Uterus (tissue), 4 donors: Measurements from ENCODE around the gene PSMD12. TPM values are rescaled to one million over a fixed set of nuclear protein-coding genes. Genes with fewer than 3 reads are reported as not detected.
"Not testable (repeated sequence)": the region's sequence is repeated elsewhere in the genome, so short reads cannot be mapped to it uniquely, and the experiment has no call there.

Experiments
- DNase-seq, 2 donors: peaks; one replicate each; pipeline ENCODE4 v3.0.0-alpha.2; 2019 to 2020
- H3K27ac ChIP-seq, 2 donors: fragments of 200-600 bp; sonication (generic); 1 replicate in 1 of 2; 2 replicates in 1 of 2; pipeline ENCODE4 v1.5.1; 2016 to 2018
- H3K27me3 ChIP-seq, 2 donors: fragments of 200-600 bp; sonication (generic); one replicate each; pipeline ENCODE4 v1.5.1; 2018 to 2019; ENCODE audit warnings: control low read depth in 1 of 2
- H3K36me3 ChIP-seq, 2 donors: fragments of 200-600 bp; sonication (generic); one replicate each; pipeline ENCODE4 v1.5.1; 2019; ENCODE audit warnings: control low read depth in 1 of 2
- H3K4me1 ChIP-seq, 2 donors: fragments of 200-600 bp; sonication (generic); one replicate each; pipeline ENCODE4 v1.5.1; 2018 to 2019; ENCODE audit warnings: control low read depth in 1 of 2
- H3K4me3 ChIP-seq, 2 donors: fragments of 200-600 bp; sonication (generic); 1 replicate in 1 of 2; 2 replicates in 1 of 2; pipeline ENCODE4 v1.5.1; 2018 to 2019; ENCODE audit warnings: mild to moderate bottlenecking in 1 of 2
- H3K9me3 ChIP-seq, 2 donors: fragments of 200-600 bp; sonication (generic); one replicate each; pipeline ENCODE4 v1.5.1; 2019; ENCODE audit warnings: control low read depth in 1 of 2
- POLR2A ChIP-seq, 2 donors: fragments of 450-650 bp; IDR thresholded peaks; one replicate each; pipeline ENCODE4 v1.6.1; 2016; ENCODE audit warnings: antibody characterized with exemption in 2 of 2, mild to moderate bottlenecking in 1 of 2, moderate library complexity in 1 of 2
- intact Hi-C: fragments of 100-400 bp; cut with DNase I; formaldehyde crosslinking; loops from one replicate; pipeline ENCODE4 v1.15.1; 2023; ENCODE audit warnings: low total_unique reads
- total RNA-seq, 4 donors: library from RNA; depleted of rRNA in 3 of 4; stranded (reverse); fragments of >200 nt in 3 of 4; gene quantifications; one replicate each; pipeline versions ENCODE4 v1.1.0 to v1.2.4, GENCODE V29; 2014 to 2023
- TF ChIP-seq, protein P1 (sequence below), 4 experiments: fragments of 200-600 bp in 2 of 4; fragments of 450-650 bp in 2 of 4; sonication (generic) in 2 of 4; IDR thresholded peaks; one replicate each; pipeline ENCODE4 v1.5.1; 2016 to 2019; ENCODE audit warnings: antibody characterized with exemption in 4 of 4, mild to moderate bottlenecking in 2 of 4, moderate library complexity in 1 of 4
- donor health status: DM: yes; HTN: yes; CAD: no.

Gene PSMD12
- total RNA-seq, 4 donors from 2014 or later, result 10.5 to 55.6 (median 24.9) TPM

DNA sequence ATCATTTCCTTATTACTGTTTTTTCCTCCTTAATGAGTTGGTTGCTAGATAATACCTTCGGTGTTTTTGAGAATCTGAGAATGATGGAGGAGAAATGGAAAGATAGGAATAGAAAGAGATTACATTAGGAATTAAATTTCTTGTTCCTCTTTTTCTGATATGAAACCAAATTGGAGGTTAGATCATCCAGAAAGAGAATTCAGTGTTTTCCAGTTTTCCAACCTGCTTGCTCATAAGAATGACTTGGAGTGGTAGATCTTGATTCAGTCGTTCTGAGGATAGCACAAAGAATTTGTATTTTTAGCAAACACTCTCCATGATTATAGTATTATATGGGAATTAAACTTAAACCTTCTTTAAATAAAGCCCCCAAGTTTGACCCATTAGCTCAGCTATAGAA is 46.6 kb upstream of the PSMD12 start:
- no peak for DNase-seq
- intact Hi-C loops, result no loop called here
- Histone ChIP-seq H3K27me3 (no peaks in the 10 kb centered on the region), H3K9me3 (no peaks in the 10 kb centered on the region), H3K27ac (no peak overlapping the region), H3K4me1 (no peaks in the 10 kb centered on the region), H3K36me3 (no peaks in the 10 kb centered on the region), H3K4me3 (no peak overlapping the region)
- TF ChIP-seq, protein P1, sequence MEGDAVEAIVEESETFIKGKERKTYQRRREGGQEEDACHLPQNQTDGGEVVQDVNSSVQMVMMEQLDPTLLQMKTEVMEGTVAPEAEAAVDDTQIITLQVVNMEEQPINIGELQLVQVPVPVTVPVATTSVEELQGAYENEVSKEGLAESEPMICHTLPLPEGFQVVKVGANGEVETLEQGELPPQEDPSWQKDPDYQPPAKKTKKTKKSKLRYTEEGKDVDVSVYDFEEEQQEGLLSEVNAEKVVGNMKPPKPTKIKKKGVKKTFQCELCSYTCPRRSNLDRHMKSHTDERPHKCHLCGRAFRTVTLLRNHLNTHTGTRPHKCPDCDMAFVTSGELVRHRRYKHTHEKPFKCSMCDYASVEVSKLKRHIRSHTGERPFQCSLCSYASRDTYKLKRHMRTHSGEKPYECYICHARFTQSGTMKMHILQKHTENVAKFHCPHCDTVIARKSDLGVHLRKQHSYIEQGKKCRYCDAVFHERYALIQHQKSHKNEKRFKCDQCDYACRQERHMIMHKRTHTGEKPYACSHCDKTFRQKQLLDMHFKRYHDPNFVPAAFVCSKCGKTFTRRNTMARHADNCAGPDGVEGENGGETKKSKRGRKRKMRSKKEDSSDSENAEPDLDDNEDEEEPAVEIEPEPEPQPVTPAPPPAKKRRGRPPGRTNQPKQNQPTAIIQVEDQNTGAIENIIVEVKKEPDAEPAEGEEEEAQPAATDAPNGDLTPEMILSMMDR (IDR thresholded peaks at IDR 0.05), result no peak
- no peak for TF ChIP-seq POLR2A (IDR thresholded peaks at IDR 0.05)

DNA sequence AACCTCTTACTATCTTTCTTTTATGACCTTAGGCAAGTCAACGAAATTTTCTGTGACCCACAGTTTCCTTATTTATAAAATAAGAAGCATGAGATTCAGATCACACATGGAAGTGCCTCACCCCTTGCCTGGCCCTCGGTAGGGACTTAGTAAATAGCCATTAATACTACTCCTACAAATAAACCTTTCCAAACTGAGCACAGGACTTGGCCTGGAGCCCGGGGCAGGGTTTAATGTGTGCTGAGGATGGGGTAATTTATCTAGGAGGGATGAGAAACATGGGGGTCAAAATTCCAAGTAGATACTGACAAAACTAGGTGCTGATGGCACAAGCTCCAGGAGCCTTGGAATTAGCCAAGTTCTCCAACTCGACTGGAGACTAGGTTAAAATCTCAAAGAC is 45.7 kb upstream of the PSMD12 start:
- no peak overlapping the region for H3K4me3 ChIP-seq
- intact Hi-C loops, result no loop called here
- H3K4me1 ChIP-seq, result no peaks in the 10 kb centered on the region

DNA sequence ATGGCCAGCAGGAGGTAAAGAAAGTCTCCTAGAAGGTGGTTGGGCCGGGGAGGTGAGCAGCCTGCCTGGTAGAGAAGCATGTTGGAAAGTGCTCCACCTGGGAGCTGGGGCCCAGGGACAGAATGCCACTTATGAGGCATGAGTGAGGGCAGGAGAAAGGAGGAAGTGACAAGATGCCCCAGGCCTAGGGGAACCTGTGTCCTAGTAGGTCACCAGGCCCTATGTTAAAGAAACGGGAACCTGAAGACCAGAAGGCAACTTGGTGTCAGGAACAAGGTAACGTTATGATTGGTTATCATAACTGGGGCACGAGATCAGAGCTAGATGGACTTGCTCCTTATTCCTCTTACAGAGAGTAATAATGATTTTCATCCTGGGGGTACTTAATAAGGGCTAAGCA is 45.0 kb upstream of the PSMD12 start:
- DNase-seq, result no peak
- H3K27ac ChIP-seq, result no peak overlapping the region
- TF ChIP-seq, protein P1 (IDR thresholded peaks at IDR 0.05), result no peak
- no peaks in the 10 kb centered on the region for H3K9me3 ChIP-seq
- H3K4me3 ChIP-seq, result no peak overlapping the region
- no peaks in the 10 kb centered on the region for H3K4me1 ChIP-seq
- no peaks in the 10 kb centered on the region for H3K36me3 ChIP-seq
- no peaks in the 10 kb centered on the region for H3K27me3 ChIP-seq
- intact Hi-C loops, result no loop called here

More for the DNA sequence above, 45.7 kb upstream of the PSMD12 start:
- Histone ChIP-seq H3K36me3 (no peaks in the 10 kb centered on the region), H3K9me3 (no peaks in the 10 kb centered on the region), H3K27ac (no peak overlapping the region), H3K27me3 (no peaks in the 10 kb centered on the region)
- DNase-seq, result no peak
- no peak for TF ChIP-seq POLR2A (IDR thresholded peaks at IDR 0.05)
- TF ChIP-seq, protein P1 (IDR thresholded peaks at IDR 0.05), result no peak

DNA sequence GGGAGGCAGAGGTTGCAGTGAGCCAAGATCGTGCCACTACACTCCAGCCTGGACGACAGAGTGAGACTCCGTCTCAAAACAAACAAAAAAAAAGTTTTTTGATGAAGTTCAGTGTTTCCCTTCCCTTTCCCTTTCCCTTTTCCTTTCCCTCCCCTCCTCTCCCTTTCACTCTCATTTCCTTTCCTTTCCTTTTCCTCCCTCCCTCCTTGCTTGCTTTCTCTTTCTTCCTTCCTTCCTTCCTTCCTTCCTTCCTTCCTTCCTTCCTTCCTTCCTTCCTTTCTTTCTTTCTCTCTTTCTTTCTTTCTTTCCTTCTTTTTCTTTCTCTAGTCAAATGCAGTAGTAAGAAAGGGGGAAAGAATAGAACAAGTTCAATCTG is 42.1 kb upstream of the PSMD12 start:
- DNase-seq, H3K9me3 ChIP-seq, H3K4me1 ChIP-seq, H3K36me3 ChIP-seq, H3K27ac ChIP-seq, H3K4me3 ChIP-seq, intact Hi-C loops, H3K27me3 ChIP-seq: not testable (repeated sequence)

DNA sequence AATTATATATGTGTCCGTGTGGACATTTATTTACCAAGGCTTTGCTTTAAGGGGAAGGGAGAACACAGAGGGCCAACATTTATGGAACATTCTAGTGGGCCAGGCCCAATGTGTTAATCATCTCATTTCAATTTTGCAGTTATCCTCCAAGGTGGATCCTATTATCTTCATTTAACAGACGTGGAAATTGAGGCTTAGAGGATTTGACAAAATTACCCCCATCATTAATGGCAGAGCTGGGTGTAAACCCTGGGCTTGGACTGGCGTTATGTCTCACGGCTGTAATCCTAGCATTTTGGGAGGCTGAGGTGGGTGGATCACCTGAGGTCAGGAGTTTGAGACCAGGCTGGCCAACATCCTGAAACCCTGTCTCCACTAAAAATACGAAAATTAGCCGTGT is 37.1 kb upstream of the PSMD12 start:
- Histone ChIP-seq H3K4me1 (no peaks in the 10 kb centered on the region), H3K4me3 (no peak overlapping the region), H3K27me3 (no peaks in the 10 kb centered on the region), H3K9me3 (no peaks in the 10 kb centered on the region), H3K27ac (no peak overlapping the region), H3K36me3 (no peaks in the 10 kb centered on the region)
- intact Hi-C loops, result no loop called here
- no peak for DNase-seq
- TF ChIP-seq, protein P1 (IDR thresholded peaks at IDR 0.05), result no peak
- TF ChIP-seq POLR2A (IDR thresholded peaks at IDR 0.05), result no peak

DNA sequence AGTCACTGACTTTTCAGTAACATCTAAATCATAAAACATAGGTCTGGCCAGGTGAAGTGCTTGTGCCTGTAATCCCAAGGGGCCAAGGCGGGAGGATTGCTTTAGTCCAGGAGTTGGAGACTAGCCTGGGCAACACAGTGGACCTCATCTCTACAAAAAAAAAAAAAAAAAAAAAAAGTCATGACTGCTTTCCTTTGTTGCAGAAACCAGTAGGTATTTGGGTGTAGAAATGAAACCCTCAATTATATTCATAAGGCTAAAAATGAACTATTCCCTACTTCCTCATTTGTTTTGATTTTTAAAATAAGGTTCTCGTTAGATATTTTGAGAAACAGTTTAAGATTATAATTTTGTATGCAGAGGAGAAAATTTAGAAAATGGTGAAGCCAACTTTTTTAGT is 36.7 kb upstream of the PSMD12 start:
- H3K4me3 ChIP-seq, result no peak overlapping the region
- H3K4me1 ChIP-seq, result no peaks in the 10 kb centered on the region
- TF ChIP-seq, protein P1 (IDR thresholded peaks at IDR 0.05), result no peak
- TF ChIP-seq POLR2A (IDR thresholded peaks at IDR 0.05), result no peak
- intact Hi-C loops, result no loop called here
- no peak overlapping the region for H3K27ac ChIP-seq
- no peaks in the 10 kb centered on the region for H3K27me3 ChIP-seq
- DNase-seq, result no peak
- H3K9me3 ChIP-seq, result no peaks in the 10 kb centered on the region
- no peaks in the 10 kb centered on the region for H3K36me3 ChIP-seq
